Smooth muscle cell (in vitro differentiated cells): Measurements from ENCODE around the gene TEKT1. TPM values are rescaled to one million over a fixed set of nuclear protein-coding genes. Genes with fewer than 3 reads are reported as not detected.

Source experiments
- DNase-seq: peaks from one replicate; lab custom pipeline; 2025; ENCODE audit not compliant: unreplicated experiment; lab: John Stamatoyannopoulos, UW
- H2AFZ ChIP-seq: fragments of 200-600 bp; sonication (generic); 2 replicates; pipeline ENCODE4 v1.6.0; 2016; ENCODE audit warnings: antibody characterized with exemption, low read depth, mild to moderate bottlenecking
- H3F3A ChIP-seq: fragments of 200-600 bp; sonication (generic); 2 replicates; pipeline ENCODE4 v1.6.0; 2017; ENCODE audit warnings: antibody characterized with exemption, low read depth
- H3K27ac ChIP-seq: fragments of 200-600 bp; sonication (generic); 2 replicates; pipeline ENCODE4 v1.5.1; 2016; ENCODE audit warnings: low read depth, mild to moderate bottlenecking
- H3K27me3 ChIP-seq: fragments of 200-600 bp; sonication (generic); 2 replicates; pipeline ENCODE4 v1.6.1; 2016; ENCODE audit warnings: low read depth, mild to moderate bottlenecking
- H3K36me3 ChIP-seq: fragments of 200-600 bp; sonication (generic); 2 replicates; pipeline ENCODE4 v1.5.1; 2016; ENCODE audit warnings: low read depth
- H3K4me1 ChIP-seq: fragments of 200-600 bp; sonication (generic); 2 replicates; pipeline ENCODE4 v1.5.1; 2016; ENCODE audit warnings: low read depth
- H3K4me2 ChIP-seq: fragments of 200-600 bp; sonication (generic); 2 replicates; pipeline ENCODE4 v1.6.0; 2016; ENCODE audit warnings: mild to moderate bottlenecking
- H3K4me3 ChIP-seq: fragments of 200-600 bp; sonication (generic); 2 replicates; pipeline ENCODE4 v1.5.1; 2016; ENCODE audit warnings: mild to moderate bottlenecking
- H3K79me2 ChIP-seq: fragments of 200-600 bp; sonication (generic); 2 replicates; pipeline ENCODE4 v1.6.0; 2016; ENCODE audit warnings: low read depth, mild to moderate bottlenecking
- H3K9ac ChIP-seq: fragments of 200-600 bp; sonication (generic); 2 replicates; pipeline ENCODE4 v1.6.0; 2016; ENCODE audit warnings: low read depth
- H3K9me3 ChIP-seq: fragments of 200-600 bp; sonication (generic); replicated peaks from 2 replicates; pipeline ENCODE4 v1.5.1; 2016; ENCODE audit warnings: low read depth
- H4K20me1 ChIP-seq: fragments of 200-600 bp; sonication (generic); 2 replicates; pipeline ENCODE4 v1.6.0; 2016; ENCODE audit warnings: low read depth
- WGBS: methylation state at CpG from one replicate; pipeline ENCODE4 v1.1.7; 2016; ENCODE audit warnings: low lambda C conversion rate; 5-methylcytosine and 5-hydroxymethylcytosine counted together
- polyA plus RNA-seq: library from polyadenylated mRNA; unstranded; fragments of >200 nt; fragmentation: Nextera tagmentation; extraction: Ambion mirVana; gene quantifications from 2 replicates; pipeline ENCODE4 v1.2.1, GENCODE V29; 2016
- total RNA-seq: library from RNA; depleted of rRNA; stranded (reverse); fragments of >200 nt; gene quantifications from 2 replicates; pipeline ENCODE4 v1.2.3, GENCODE V29; 2014
- TF ChIP-seq, protein P1 (sequence below): fragments of 200-600 bp; sonication (generic); IDR thresholded peaks from 2 replicates; pipeline ENCODE4 v1.5.1; 2017; ENCODE audit warnings: borderline replicate concordance, mild to moderate bottlenecking, antibody characterized with exemption; ENCODE audit not compliant: insufficient read depth, poor library complexity, severe bottlenecking

Gene TEKT1
- total and polyA plus RNA-seq, 2 experiments from 2014 or later, result not detected

DNA sequence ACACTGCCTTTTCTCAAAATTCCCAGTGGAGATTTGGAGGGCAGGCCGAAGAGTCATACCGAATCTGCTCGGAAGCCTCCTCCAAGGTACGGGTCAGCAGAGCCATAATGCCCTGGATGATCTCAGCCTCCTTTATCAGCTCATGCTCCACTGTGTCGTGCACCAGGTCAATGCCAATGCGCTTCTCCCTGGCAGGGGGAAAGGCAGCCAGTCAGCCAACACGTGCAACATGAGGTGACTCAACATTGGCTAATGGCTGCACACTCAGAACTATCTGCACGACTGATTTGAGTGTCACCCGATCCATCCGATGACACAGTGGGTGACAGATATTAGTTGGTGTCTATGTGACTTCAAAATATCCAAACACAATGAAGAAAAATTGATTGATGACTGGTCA, 15.8 kb downstream of the TEKT1 start:
- H3K9me3 ChIP-seq, result no peaks in the 10 kb centered on the region
- H3K4me3 ChIP-seq, result no peak overlapping the region
- H3K27ac ChIP-seq, result no peak overlapping the region
- no peak overlapping the region for H2AFZ ChIP-seq
- no peaks in the 10 kb centered on the region for H3F3A ChIP-seq
- TF ChIP-seq, protein P1, sequence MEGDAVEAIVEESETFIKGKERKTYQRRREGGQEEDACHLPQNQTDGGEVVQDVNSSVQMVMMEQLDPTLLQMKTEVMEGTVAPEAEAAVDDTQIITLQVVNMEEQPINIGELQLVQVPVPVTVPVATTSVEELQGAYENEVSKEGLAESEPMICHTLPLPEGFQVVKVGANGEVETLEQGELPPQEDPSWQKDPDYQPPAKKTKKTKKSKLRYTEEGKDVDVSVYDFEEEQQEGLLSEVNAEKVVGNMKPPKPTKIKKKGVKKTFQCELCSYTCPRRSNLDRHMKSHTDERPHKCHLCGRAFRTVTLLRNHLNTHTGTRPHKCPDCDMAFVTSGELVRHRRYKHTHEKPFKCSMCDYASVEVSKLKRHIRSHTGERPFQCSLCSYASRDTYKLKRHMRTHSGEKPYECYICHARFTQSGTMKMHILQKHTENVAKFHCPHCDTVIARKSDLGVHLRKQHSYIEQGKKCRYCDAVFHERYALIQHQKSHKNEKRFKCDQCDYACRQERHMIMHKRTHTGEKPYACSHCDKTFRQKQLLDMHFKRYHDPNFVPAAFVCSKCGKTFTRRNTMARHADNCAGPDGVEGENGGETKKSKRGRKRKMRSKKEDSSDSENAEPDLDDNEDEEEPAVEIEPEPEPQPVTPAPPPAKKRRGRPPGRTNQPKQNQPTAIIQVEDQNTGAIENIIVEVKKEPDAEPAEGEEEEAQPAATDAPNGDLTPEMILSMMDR, result no peak
- no peak for DNase-seq
- no peaks in the 10 kb centered on the region for H4K20me1 ChIP-seq
- no peaks in the 10 kb centered on the region for H3K4me1 ChIP-seq
- no peaks in the 10 kb centered on the region for H3K27me3 ChIP-seq
- H3K36me3 ChIP-seq, result no peaks in the 10 kb centered on the region
- no peak overlapping the region for H3K9ac ChIP-seq
- H3K79me2 ChIP-seq, result no peaks in the 10 kb centered on the region
- H3K4me2 ChIP-seq, result no peak overlapping the region
- 89% methylated on average over 10 of the region's 10 CpGs for WGBS

DNA sequence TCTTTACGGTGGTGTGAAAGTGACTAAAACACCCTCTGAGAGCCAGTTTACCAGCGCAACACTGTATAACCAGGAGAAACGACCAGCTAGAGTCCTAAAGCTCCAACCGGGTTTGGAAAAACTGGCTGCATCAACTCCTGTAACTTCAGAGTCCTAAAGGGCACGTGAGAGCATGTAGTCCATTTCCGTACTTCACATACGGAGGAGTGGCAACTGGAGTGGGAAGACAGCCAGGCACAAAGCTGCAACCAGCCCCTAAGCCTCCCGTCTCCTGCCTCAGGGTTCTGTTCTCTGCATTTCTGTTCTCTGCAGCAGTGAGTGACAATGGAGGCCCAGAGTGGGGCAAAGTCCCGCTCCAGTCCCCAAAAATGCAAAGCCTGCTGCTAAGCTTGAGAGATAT, 19.2 kb downstream of the TEKT1 start:
- H3K9ac ChIP-seq, result no peak overlapping the region
- H3K36me3 ChIP-seq, result no peaks in the 10 kb centered on the region
- no peaks in the 10 kb centered on the region for H3F3A ChIP-seq
- TF ChIP-seq, protein P1, result no peak
- H3K27me3 ChIP-seq, result peaks cover 5% of the 10 kb centered on the region
- no peak overlapping the region for H3K4me3 ChIP-seq
- no peak overlapping the region for H2AFZ ChIP-seq
- H3K4me2 ChIP-seq, result no peak overlapping the region
- no peaks in the 10 kb centered on the region for H4K20me1 ChIP-seq
- no peak overlapping the region for H3K27ac ChIP-seq
- DNase-seq, result no peak
- H3K79me2 ChIP-seq, result no peaks in the 10 kb centered on the region
- no peaks in the 10 kb centered on the region for H3K9me3 ChIP-seq
- H3K4me1 ChIP-seq, result no peaks in the 10 kb centered on the region
- WGBS, result 83% methylated on average over 9 of the region's 9 CpGs

DNA sequence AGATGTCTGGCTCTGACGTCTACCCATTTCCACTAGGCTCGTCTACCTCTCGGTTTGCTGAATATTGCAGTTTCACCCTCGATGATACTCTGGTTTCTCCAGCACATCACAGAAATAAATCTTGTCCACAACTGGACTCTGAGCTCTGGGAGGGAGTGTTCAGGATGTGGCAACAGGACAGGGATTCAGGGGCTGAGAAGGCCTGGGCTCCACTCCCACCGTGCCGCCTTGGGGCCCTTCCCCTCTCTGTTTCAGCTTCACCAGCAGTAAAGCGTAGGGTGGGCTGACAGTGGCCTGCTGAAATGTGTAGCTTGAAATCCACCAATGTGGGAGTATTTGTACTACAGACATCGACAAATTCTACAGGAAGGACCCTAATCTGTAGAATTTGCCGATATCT, 20.0 kb downstream of the TEKT1 start:
- no peaks in the 10 kb centered on the region for H4K20me1 ChIP-seq
- H3F3A ChIP-seq, result no peaks in the 10 kb centered on the region
- H3K79me2 ChIP-seq, result no peaks in the 10 kb centered on the region
- no peak overlapping the region for H3K4me3 ChIP-seq
- H3K36me3 ChIP-seq, result no peaks in the 10 kb centered on the region
- no peak for DNase-seq
- no peak overlapping the region for H3K4me2 ChIP-seq
- peaks cover 5% of the 10 kb centered on the region for H3K27me3 ChIP-seq
- no peak overlapping the region for H2AFZ ChIP-seq
- no peak overlapping the region for H3K27ac ChIP-seq
- no peaks in the 10 kb centered on the region for H3K9me3 ChIP-seq
- H3K4me1 ChIP-seq, result no peaks in the 10 kb centered on the region
- 88% methylated on average over 9 of the region's 9 CpGs for WGBS
- TF ChIP-seq, protein P1, result no peak
- no peak overlapping the region for H3K9ac ChIP-seq

DNA sequence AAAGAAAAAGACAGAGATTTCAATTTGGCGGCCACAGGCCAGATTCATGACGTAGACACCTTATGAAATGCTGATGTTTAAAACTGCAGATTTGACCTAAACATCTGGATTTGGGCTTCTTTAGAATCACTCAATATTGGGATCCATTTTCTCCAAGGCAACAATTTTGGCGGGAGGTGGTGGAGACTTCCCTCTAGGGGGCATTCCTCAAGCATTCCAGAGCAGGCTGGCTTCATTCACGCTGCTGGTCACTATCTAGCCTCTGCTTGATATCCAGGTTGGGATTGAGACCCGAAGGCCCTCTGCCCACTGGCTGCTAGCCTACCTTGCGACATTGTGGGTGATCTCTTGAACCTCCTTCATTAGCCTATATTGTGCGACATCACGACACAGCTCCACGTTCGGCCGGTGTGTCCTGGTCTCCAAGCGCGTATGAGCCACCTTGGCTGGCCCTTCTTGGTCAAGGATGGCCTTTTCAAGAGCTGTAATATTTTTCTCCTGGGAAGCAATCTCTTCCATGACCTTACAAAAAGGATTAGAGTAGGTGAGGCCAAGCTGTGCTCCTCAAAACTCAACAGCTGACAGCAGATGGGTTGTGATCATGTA, 31.0 kb downstream of the TEKT1 start:
- TF ChIP-seq, protein P1, result peak; percentile 48

More for the DNA sequence above, 31.0 kb downstream of the TEKT1 start:
- H3K4me2 ChIP-seq, result no peak overlapping the region
- H2AFZ ChIP-seq, result no peak overlapping the region
- 70% methylated on average over 13 of the region's 13 CpGs for WGBS
- H4K20me1 ChIP-seq, result no peaks in the 10 kb centered on the region
- H3K9me3 ChIP-seq, result no peaks in the 10 kb centered on the region
- H3K9ac ChIP-seq, result no peak overlapping the region
- H3K36me3 ChIP-seq, result no peaks in the 10 kb centered on the region
- H3F3A ChIP-seq, result no peaks in the 10 kb centered on the region
- H3K4me1 ChIP-seq, result no peaks in the 10 kb centered on the region
- DNase-seq, result no peak
- H3K27me3 ChIP-seq, result no peaks in the 10 kb centered on the region
- no peaks in the 10 kb centered on the region for H3K79me2 ChIP-seq
- H3K4me3 ChIP-seq, result no peak overlapping the region
- no peak overlapping the region for H3K27ac ChIP-seq
